ENCODE data around the gene FXYD7.

DNA sequence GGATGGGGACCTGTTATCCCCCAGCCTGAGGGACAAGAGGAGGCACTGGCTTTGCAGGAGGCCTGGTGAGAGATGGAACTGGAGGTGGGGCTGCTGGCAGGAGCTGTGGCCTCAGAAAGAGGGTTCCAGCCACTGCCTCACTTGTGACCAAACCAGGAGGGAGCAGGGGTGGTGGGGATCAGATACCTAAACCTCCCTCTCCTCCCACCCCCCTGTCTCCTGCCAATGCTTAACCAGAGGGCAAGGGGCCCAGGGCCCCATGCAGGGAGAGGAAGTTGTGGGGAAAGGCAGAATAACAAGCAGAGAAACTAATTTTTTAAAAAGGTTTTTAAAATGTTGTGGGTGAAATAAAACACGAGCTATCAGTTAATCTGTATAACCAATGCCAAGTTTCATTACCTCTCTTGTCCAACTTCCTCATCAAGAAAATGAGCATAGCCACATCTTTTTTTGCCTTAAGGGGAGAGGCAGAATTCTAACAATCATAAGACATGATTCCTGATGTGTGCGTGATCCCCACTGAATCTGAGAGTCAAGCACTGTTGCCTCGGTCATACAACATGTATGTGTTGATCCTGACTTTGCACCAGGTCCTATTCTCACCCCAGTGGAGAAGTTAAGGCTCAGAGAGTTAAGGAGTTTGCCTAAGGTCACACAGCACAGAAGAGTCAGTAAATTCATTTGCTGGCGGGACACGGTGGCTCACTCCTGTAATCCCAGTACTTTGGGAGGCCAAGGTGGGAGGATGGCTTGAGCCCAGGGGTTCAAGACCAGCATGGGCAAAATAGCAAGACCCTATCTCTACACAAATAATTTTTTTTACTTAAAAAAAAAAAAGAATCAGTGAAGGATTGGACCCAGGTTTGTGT lies 24.4 kb downstream of the FXYD7 start:
- TF ChIP-seq, protein P1, sequence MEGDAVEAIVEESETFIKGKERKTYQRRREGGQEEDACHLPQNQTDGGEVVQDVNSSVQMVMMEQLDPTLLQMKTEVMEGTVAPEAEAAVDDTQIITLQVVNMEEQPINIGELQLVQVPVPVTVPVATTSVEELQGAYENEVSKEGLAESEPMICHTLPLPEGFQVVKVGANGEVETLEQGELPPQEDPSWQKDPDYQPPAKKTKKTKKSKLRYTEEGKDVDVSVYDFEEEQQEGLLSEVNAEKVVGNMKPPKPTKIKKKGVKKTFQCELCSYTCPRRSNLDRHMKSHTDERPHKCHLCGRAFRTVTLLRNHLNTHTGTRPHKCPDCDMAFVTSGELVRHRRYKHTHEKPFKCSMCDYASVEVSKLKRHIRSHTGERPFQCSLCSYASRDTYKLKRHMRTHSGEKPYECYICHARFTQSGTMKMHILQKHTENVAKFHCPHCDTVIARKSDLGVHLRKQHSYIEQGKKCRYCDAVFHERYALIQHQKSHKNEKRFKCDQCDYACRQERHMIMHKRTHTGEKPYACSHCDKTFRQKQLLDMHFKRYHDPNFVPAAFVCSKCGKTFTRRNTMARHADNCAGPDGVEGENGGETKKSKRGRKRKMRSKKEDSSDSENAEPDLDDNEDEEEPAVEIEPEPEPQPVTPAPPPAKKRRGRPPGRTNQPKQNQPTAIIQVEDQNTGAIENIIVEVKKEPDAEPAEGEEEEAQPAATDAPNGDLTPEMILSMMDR (IDR thresholded peaks at IDR 0.05; ENCODE audit: poor library complexity): no peak
- TF ChIP-seq EZH2 (IDR thresholded peaks at IDR 0.05; ENCODE audit: borderline replicate concordance): no peak
